ENCODE measurements around the gene DGCR8.

Gene DGCR8

DNA sequence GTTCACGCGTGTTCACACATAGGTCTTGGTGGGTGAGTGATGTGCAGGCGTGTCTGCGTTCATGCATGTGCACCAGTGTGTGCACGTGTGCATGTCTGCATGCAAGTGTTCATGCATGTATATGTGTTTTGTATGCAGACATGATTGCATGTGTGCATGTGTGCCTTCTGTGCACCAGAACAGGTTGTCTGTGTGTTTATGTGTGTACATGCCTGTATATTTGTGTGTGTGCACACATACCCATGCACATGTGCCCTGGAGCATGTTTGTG is 56.5 kb downstream of the DGCR8 start:
- H3K9ac ChIP-seq (ENCODE audit: low read length): no peak overlapping the region
- H3K4me1 ChIP-seq (ENCODE audit: low read length): peaks cover 9% of the 10 kb centered on the region
- peaks cover 28% of the 10 kb centered on the region for H4K20me1 ChIP-seq (ENCODE audit: insufficient read depth, low read length)

GRCh38 chr22:20137113-20137512 is 57.1 kb downstream of the DGCR8 start:
- no peaks in the 10 kb centered on the region for H3K36me3 ChIP-seq (replicated peaks; ENCODE audit: low read depth, low read length)

More for the DNA sequence above, 56.5 kb downstream of the DGCR8 start:
- Histone ChIP-seq H3K27me3 (ENCODE audit: low read depth, low read length) (no peaks in the 10 kb centered on the region), H3K9me3 (ENCODE audit: insufficient read depth, low read length) (no peaks in the 10 kb centered on the region), H2AFZ (ENCODE audit: low read depth, low read length) (no peak overlapping the region), H3K4me2 (ENCODE audit: low read length) (no peak overlapping the region), H3K79me2 (ENCODE audit: low read length) (peaks cover 52% of the 10 kb centered on the region), H3K36me3 (replicated peaks; ENCODE audit: low read depth, low read length) (no peaks in the 10 kb centered on the region), H3K27ac (ENCODE audit: low read length) (no peak overlapping the region), H3K4me3 (ENCODE audit: low read length) (no peak overlapping the region)
- no peak for TF ChIP-seq CTCF (IDR thresholded peaks at IDR 0.05; ENCODE audit: low read depth, low read length)
- no peak for TF ChIP-seq EZH2phosphoT487 (IDR thresholded peaks at IDR 0.05; ENCODE audit: low read depth)

DNA sequence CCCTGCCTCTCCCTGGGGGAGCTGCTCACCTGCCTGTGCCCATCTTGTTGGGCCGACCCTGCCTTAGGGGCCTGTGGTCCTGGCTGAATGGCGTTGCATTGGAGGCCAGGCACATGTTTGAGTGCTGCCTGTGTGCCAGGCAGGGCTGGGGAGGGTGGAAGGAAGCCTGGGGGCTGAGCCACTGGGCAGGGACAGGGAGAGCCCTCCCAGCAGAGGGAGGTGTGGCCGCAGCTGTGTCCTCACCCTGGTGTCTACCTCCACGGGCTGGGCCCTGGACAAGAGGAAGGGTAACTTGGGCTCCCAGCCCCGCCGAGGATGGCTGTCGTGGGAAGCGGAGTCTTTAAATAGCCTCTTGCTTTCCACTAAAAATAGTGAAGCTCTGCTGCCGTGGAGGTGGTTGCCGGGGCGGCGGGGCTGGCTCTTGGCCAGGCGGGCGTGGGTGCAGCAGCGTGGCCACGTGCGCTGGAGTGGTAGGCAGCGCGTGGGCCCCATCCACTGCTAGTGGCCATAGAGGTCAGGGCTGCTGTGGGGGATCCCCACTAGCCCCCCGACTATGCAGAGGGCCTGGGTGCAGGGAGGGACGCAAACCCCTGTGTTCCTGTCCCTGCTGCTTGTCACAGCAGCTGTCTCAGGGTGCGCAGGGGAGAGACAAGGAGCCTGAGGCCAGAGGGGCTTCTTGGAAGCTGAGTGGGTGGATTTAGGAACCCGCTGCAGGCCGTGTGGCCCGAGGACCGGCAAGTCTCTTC is 57.8 kb downstream of the DGCR8 start:
- H3K27ac ChIP-seq (ENCODE audit: low read length): no peak overlapping the region
- H3K9ac ChIP-seq (ENCODE audit: low read length): no peak overlapping the region
- no peaks in the 10 kb centered on the region for H3K36me3 ChIP-seq (replicated peaks; ENCODE audit: low read depth, low read length)
- no peak overlapping the region for H2AFZ ChIP-seq (ENCODE audit: low read depth, low read length)
- peaks cover 42% of the 10 kb centered on the region for H3K79me2 ChIP-seq (ENCODE audit: low read length)
- H3K4me2 ChIP-seq (ENCODE audit: low read length): no peak overlapping the region
- no peak for TF ChIP-seq EZH2phosphoT487 (IDR thresholded peaks at IDR 0.05; ENCODE audit: low read depth)
- no peaks in the 10 kb centered on the region for H3K27me3 ChIP-seq (ENCODE audit: low read depth, low read length)
- peaks cover 28% of the 10 kb centered on the region for H4K20me1 ChIP-seq (ENCODE audit: insufficient read depth, low read length)
- peaks cover 4% of the 10 kb centered on the region for H3K4me1 ChIP-seq (ENCODE audit: low read length)
- H3K4me3 ChIP-seq (ENCODE audit: low read length): no peak overlapping the region
- H3K9me3 ChIP-seq (ENCODE audit: insufficient read depth, low read length): no peaks in the 10 kb centered on the region

More at GRCh38 chr22:20137113-20137512, 57.1 kb downstream of the DGCR8 start:
- H3K27ac ChIP-seq (ENCODE audit: low read length): no peak overlapping the region
- TF ChIP-seq EZH2phosphoT487 (IDR thresholded peaks at IDR 0.05; ENCODE audit: low read depth) (no peak), CTCF (IDR thresholded peaks at IDR 0.05; ENCODE audit: low read depth, low read length) (no peak)
- peaks cover 28% of the 10 kb centered on the region for H4K20me1 ChIP-seq (ENCODE audit: insufficient read depth, low read length)
- H3K9me3 ChIP-seq (ENCODE audit: insufficient read depth, low read length): no peaks in the 10 kb centered on the region
- no peaks in the 10 kb centered on the region for H3K27me3 ChIP-seq (ENCODE audit: low read depth, low read length)
- H2AFZ ChIP-seq (ENCODE audit: low read depth, low read length): no peak overlapping the region
- no peak overlapping the region for H3K9ac ChIP-seq (ENCODE audit: low read length)
- peaks cover 9% of the 10 kb centered on the region for H3K4me1 ChIP-seq (ENCODE audit: low read length)
- no peak overlapping the region for H3K4me2 ChIP-seq (ENCODE audit: low read length)
- H3K79me2 ChIP-seq (ENCODE audit: low read length): peaks cover 49% of the 10 kb centered on the region
- H3K4me3 ChIP-seq (ENCODE audit: low read length): no peak overlapping the region

- Histone ChIP-seq H3K36me3 (replicated peaks; ENCODE audit: low read depth, low read length) (no peaks in the 10 kb centered on the region), H4K20me1 (ENCODE audit: insufficient read depth, low read length) (peaks cover 28% of the 10 kb centered on the region), H3K4me2 (ENCODE audit: low read length) (no peak overlapping the region), H3K9me3 (ENCODE audit: insufficient read depth, low read length) (no peaks in the 10 kb centered on the region), H3K9ac (ENCODE audit: low read length) (no peak overlapping the region), H3K4me3 (ENCODE audit: low read length) (no peak overlapping the region), H3K27me3 (ENCODE audit: low read depth, low read length) (no peaks in the 10 kb centered on the region), H3K79me2 (ENCODE audit: low read length) (peaks cover 37% of the 10 kb centered on the region), H3K27ac (ENCODE audit: low read length) (no peak overlapping the region), H2AFZ (ENCODE audit: low read depth, low read length) (no peak overlapping the region), H3K4me1 (ENCODE audit: low read length) (no peaks in the 10 kb centered on the region)
- TF ChIP-seq CTCF (IDR thresholded peaks at IDR 0.05; ENCODE audit: low read depth, low read length) (no peak), EZH2phosphoT487 (IDR thresholded peaks at IDR 0.05; ENCODE audit: low read depth) (no peak)
These were observed 58.3 kb downstream of the DGCR8 start for GRCh38 chr22:20138417-20138738.

Measured in OCI-LY3 (cell line).